ENCODE data around the gene TNNT1. TPM values are rescaled to one million over a fixed set of nuclear protein-coding genes. Genes with fewer than 3 reads are reported as not detected.

The TNNT1 gene
- total RNA-seq, 1 donor: under 0.01 TPM

- H3K4me3 ChIP-seq (ENCODE audit: low read depth, low read length): no peak overlapping the region
- peak; percentile 61 for TF ChIP-seq CTCF (IDR thresholded peaks at IDR 0.05; ENCODE audit: insufficient read depth, low read depth, low read length)
- peak; percentile 59 for DNase-seq (ENCODE audit: low read depth)
These were observed 60.3 kb downstream of the TNNT1 start for GRCh38 chr19:55088543-55089341.

DNA sequence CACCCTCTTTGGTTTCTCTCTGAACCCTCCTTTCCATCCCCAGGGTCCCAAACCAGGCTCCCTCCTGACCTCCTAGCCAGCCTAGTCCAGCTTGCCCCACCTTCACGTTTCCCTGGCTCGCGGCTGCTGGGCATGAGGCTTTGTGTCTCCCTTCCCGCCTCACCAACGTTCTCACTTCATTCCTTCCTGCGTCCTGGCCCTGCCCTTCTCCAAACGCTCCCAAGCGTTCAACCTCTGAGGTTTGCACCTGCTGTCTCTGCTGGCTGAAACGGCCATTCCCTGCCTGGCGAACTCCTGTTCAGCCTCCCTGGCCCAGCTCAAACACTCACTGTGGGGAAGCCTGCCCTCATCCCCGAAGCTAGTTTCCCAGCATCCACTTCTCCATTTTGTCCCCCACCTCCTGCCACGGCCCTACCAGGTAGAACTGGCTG lies 61.0 kb downstream of the TNNT1 start:
- DNase-seq (ENCODE audit: low read depth): no peak
- H3K4me3 ChIP-seq (ENCODE audit: low read depth, low read length): no peak overlapping the region
- TF ChIP-seq CTCF (IDR thresholded peaks at IDR 0.05; ENCODE audit: insufficient read depth, low read depth, low read length): no peak

DNA sequence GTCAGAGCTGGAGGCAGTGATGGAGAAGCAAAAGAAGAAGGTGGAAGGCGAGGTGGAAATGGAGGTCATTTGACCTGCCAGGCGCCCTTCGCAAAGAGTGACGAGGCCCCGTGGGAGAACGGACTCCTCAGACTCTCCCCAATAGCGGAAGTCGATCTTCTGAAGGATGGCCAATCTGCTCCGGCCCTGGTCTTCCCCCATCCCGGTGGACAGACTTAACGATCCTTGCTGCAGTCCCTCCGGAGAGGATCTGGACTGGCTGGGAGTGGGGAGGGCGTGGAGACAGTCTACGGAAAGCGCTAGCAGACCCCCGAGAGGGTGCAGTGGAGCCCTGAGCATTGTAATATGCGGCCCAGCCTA lies 61.5 kb downstream of the TNNT1 start:
- no peak for DNase-seq (ENCODE audit: low read depth)
- no peak for TF ChIP-seq CTCF (IDR thresholded peaks at IDR 0.05; ENCODE audit: insufficient read depth, low read depth, low read length)
- peak overlapping the region; percentile 56 for H3K4me3 ChIP-seq (ENCODE audit: low read depth, low read length)

DNA sequence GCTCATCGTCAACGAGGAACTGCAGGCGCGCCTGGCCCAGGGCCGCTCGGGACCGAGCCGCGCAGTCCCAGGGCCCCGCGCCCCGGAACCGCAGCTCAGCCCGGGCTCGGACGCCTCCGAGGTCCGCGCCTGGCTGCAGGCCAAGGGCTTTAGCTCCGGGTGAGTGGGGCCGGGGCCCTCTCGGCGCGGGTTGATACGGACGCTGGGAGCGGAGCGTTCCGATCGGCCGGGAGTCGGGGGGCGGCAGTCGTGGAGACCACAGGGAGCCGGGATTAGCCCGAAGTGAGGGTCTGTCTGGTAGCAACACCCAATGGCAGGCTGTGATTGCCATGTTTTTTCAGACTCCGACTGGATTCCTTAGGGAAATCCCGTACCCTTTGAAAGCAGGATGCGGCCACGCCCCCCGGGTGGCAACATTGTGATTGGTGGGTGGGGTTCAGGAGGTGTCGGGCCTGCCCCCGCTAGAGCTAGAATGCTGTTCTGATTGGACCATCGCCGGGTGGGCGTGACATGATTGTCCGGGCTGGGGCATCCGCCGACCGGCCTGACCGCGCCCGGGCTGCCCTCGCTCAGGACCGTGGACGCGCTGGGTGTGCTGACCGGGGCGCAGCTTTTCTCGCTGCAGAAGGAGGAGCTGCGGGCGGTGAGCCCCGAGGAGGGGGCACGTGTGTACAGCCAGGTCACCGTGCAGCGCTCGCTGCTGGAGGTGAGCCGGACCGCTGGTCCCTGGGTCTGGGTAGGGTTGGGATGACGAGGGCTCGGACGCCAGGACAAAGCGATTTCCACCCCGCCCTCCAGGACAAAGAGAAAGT lies 62.1 kb downstream of the TNNT1 start:
- TF ChIP-seq CTCF (IDR thresholded peaks at IDR 0.05; ENCODE audit: insufficient read depth, low read depth, low read length): no peak
- peak overlapping the region; percentile 56 for H3K4me3 ChIP-seq (ENCODE audit: low read depth, low read length)
- peak; percentile 93 for DNase-seq (ENCODE audit: low read depth)

DNA sequence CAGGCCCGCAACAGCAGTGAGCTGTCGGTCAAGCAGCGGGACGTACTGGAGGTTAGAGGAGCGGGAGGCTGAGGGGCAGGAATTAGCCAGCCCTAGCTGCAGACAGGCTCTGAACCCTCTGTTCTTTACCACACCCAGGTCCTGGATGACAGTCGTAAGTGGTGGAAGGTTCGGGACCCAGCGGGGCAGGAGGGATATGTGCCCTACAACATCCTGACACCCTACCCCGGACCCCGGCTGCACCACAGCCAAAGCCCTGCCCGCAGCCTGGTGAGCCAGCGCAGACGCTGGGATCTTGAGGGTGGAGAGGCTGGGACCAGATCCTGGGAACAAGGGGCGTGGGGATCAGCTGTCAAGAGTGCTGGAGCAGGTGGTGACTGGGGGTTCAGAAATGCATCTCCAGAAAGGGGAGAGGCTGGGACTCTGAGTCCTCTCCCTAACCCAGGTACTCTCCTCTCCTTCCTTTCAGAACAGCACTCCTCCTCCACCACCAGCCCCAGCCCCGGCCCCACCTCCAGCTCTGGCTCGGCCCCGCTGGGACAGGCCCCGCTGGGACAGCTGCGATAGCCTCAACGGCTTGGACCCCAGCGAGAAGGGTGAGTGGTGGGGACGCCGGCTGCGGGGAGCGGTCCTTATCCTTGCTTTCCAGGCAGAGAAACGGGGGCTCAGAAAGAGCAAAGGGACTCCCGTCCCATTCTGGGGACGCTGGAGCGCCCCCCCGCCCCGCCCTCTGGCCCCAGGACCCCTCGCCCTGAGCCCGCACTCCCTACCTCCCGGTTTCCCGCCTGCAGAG lies 62.9 kb downstream of the TNNT1 start:
- no peak for DNase-seq (ENCODE audit: low read depth)
- peak overlapping the region; percentile 56 for H3K4me3 ChIP-seq (ENCODE audit: low read depth, low read length)
- TF ChIP-seq CTCF (IDR thresholded peaks at IDR 0.05; ENCODE audit: insufficient read depth, low read depth, low read length): no peak

DNA sequence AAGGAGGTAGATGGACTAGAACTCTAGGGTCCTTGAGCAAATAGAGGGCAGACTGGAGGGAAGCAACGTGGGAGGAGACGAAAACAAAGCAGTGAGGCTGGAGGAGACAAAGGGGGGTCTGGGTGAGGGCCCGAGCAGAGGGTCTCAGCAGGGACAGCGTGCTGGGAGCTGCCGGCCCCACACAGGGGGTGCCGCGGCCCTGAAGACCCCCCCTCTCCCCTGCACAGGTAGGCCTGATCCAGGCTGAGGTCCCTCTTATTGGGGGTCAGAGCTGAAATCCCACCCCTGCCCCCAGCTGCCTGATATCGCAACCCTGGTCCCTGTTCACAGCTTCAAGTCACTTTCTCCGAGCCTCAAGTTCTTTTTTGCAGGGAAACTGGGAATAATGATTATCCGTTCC lies 64.6 kb downstream of the TNNT1 start:
- no peak overlapping the region for H3K4me3 ChIP-seq (ENCODE audit: low read depth, low read length)
- DNase-seq (ENCODE audit: low read depth): no peak
- TF ChIP-seq CTCF (IDR thresholded peaks at IDR 0.05; ENCODE audit: insufficient read depth, low read depth, low read length): no peak

Data from fibroblast of villous mesenchyme (primary cell).